IMR-90 (cell line): ENCODE data around the gene CLPTM1. TPM values are rescaled to one million over a fixed set of nuclear protein-coding genes. Genes with fewer than 3 reads are reported as not detected.

ENCODE experiments used
- ATAC-seq: fragments of 200-7000 bp; cut with Tn5 transposase; 2 replicates; pipeline ENCODE4 v1.9.1; 2020; ENCODE audit warnings: low read depth, mild to moderate bottlenecking, moderate library complexity
- BruUV-seq: library from RNA; stranded (reverse); fragments of 400-500 nt; replicated peaks from 2 replicates; lab custom pipeline; 2021; lab: Mats Ljungman, UMichigan
- CTCF ChIA-PET: fragments of 300-600 bp; formaldehyde crosslinking; extraction: SDS; loops from one replicate; lab custom pipeline; 2021; ENCODE audit warnings: antibody characterized with exemption; lab: Yijun Ruan, JAX
- POLR2A ChIA-PET: fragments of 300-600 bp; sonication (Branson Sonifier 250); formaldehyde crosslinking; loops from one replicate; lab custom pipeline; 2022; ENCODE audit warnings: antibody characterized with exemption; ENCODE audit not compliant: unreplicated experiment; lab: Charles Lee
- DNase-seq: peaks from one replicate; pipeline ENCODE4 v3.0.0; 2013
- H2AFZ ChIP-seq: replicated peaks from 2 replicates; pipeline ENCODE3; 2013; ENCODE audit warnings: low read length, mild to moderate bottlenecking; ENCODE audit not compliant: poor library complexity
- H2AK5ac ChIP-seq: 2 replicates; pipeline ENCODE4 v1.6.1; 2013; ENCODE audit warnings: low read depth, low read length, inconsistent platforms
- H2AK9ac ChIP-seq: replicated peaks from 2 replicates; pipeline ENCODE3; 2013; ENCODE audit warnings: mild to moderate bottlenecking, low read depth, low read length, moderate library complexity; ENCODE audit not compliant: poor library complexity
- H2BK120ac ChIP-seq: 2 replicates; pipeline ENCODE4 v1.6.1; 2013; ENCODE audit warnings: low read depth, low read length, inconsistent platforms
- H2BK15ac ChIP-seq: 3 replicates; pipeline ENCODE4 v1.6.1; 2013; ENCODE audit warnings: low read depth, low read length, inconsistent platforms
- H2BK20ac ChIP-seq: 2 replicates; pipeline ENCODE4 v1.6.1; 2013; ENCODE audit warnings: low read depth, mild to moderate bottlenecking, inconsistent platforms, low read length, moderate library complexity
- H2BK5ac ChIP-seq: 2 replicates; pipeline ENCODE4 v1.6.1; 2013; ENCODE audit warnings: mild to moderate bottlenecking, low read depth, low read length, inconsistent platforms; ENCODE audit not compliant: poor library complexity, severe bottlenecking
- H3K14ac ChIP-seq: replicated peaks from 2 replicates; pipeline ENCODE4 v1.6.1; 2013; ENCODE audit warnings: low read depth, low read length, inconsistent platforms
- H3K18ac ChIP-seq: 2 replicates; pipeline ENCODE4 v1.6.1; 2013; ENCODE audit warnings: low read depth, low read length, control low read depth
- H3K23ac ChIP-seq: 2 replicates; pipeline ENCODE4 v1.6.1; 2013; ENCODE audit warnings: low read depth, low read length, inconsistent platforms
- H3K27ac ChIP-seq: 2 replicates; pipeline ENCODE4 v1.5.1; 2013; ENCODE audit warnings: mild to moderate bottlenecking, control low read depth, low read length; ENCODE audit not compliant: insufficient read depth
- H3K27me3 ChIP-seq: 2 replicates; pipeline ENCODE4 v1.6.1; 2013; ENCODE audit warnings: low read length; ENCODE audit not compliant: control insufficient read depth, insufficient read depth
- H3K36me3 ChIP-seq: 2 replicates; pipeline ENCODE4 v1.6.1; 2013; ENCODE audit warnings: low read length, mixed read lengths; ENCODE audit not compliant: control insufficient read depth, insufficient read depth
- H3K4ac ChIP-seq: 2 replicates; pipeline ENCODE4 v1.6.1; 2013; ENCODE audit warnings: low read depth, low read length, inconsistent platforms
- H3K4me1 ChIP-seq: 2 replicates; pipeline ENCODE4 v1.6.1; 2013; ENCODE audit warnings: low read length, mixed read lengths; ENCODE audit not compliant: control insufficient read depth, insufficient read depth
- H3K4me2 ChIP-seq: 2 replicates; pipeline ENCODE4 v1.6.1; 2013; ENCODE audit warnings: low read depth, mild to moderate bottlenecking, control low read depth, low read length, moderate library complexity
- H3K4me3 ChIP-seq: 2 replicates; pipeline ENCODE4 v1.5.1; 2013; ENCODE audit warnings: low read depth, mild to moderate bottlenecking, control low read depth, low read length, moderate library complexity; ENCODE audit not compliant: insufficient read depth
- H3K56ac ChIP-seq: 2 replicates; pipeline ENCODE4 v1.6.1; 2013; ENCODE audit warnings: low read length, inconsistent platforms; ENCODE audit not compliant: insufficient read depth; ENCODE audit errors: extremely low read depth
- H3K79me1 ChIP-seq, 2 experiments: 2 replicates each; pipeline ENCODE4 v1.6.1; 2013; ENCODE audit warnings: low read length in 2 of 2, inconsistent platforms in 1 of 2, low read depth in 1 of 2
- H3K9ac ChIP-seq: 2 replicates; pipeline ENCODE4 v1.6.1; 2013; ENCODE audit warnings: low read depth, low read length, control low read depth
- H3K9me1 ChIP-seq: 2 replicates; pipeline ENCODE4 v1.6.1; 2013; ENCODE audit warnings: low read length, inconsistent platforms; ENCODE audit not compliant: insufficient read depth
- H3K9me3 ChIP-seq: 2 replicates; pipeline ENCODE4 v1.6.1; 2013; ENCODE audit warnings: low read length; ENCODE audit not compliant: control insufficient read depth, insufficient read depth
- H4K20me1 ChIP-seq: 2 replicates; pipeline ENCODE4 v1.6.1; 2013; ENCODE audit warnings: low read length, inconsistent platforms; ENCODE audit not compliant: insufficient read depth
- H4K5ac ChIP-seq: 2 replicates; pipeline ENCODE4 v1.6.1; 2013; ENCODE audit warnings: mild to moderate bottlenecking, low read depth, low read length, control low read depth
- H4K8ac ChIP-seq, 2 experiments: 2 replicates each; pipeline ENCODE4 v1.6.1; 2013; ENCODE audit warnings: low read depth in 2 of 2, low read length in 2 of 2, control low read depth in 1 of 2, inconsistent platforms in 1 of 2
- H4K91ac ChIP-seq: 2 replicates; pipeline ENCODE4 v1.6.1; 2013; ENCODE audit warnings: low read depth, low read length, inconsistent platforms; ENCODE audit not compliant: insufficient read depth
- BHLHE40 ChIP-seq: fragments of 150-350 bp; IDR thresholded peaks from 2 replicates; pipeline ENCODE4 v1.6.1; 2016; ENCODE audit warnings: mild to moderate bottlenecking, low read depth, low read length
- CEBPB ChIP-seq: IDR thresholded peaks from 2 replicates; pipeline ENCODE4 v1.6.1; 2012; ENCODE audit warnings: low read depth, low read length, improper control_type of control experiment
- MAFK ChIP-seq: IDR thresholded peaks from 2 replicates; pipeline ENCODE4 v1.6.1; 2012; ENCODE audit warnings: low read depth, low read length, improper control_type of control experiment
- MXI1 ChIP-seq: IDR thresholded peaks from 2 replicates; pipeline ENCODE4 v1.6.1; 2012; ENCODE audit warnings: low read depth, mild to moderate bottlenecking, low read length, moderate library complexity, borderline replicate concordance
- NFE2L2 ChIP-seq: fragments of 150-350 bp; IDR thresholded peaks from 2 replicates; pipeline ENCODE4 v1.6.1; 2016; ENCODE audit warnings: low read depth, mild to moderate bottlenecking, low read length
- SMC3 ChIP-seq: fragments of 150-350 bp; IDR thresholded peaks from 2 replicates; pipeline ENCODE4 v1.6.1; 2016; ENCODE audit warnings: low read depth, mild to moderate bottlenecking, antibody characterized with exemption, low read length, moderate library complexity
- WGBS, 2 experiments: methylation state at CpG; one replicate each; pipeline versions ENCODE4 v1.1.5 to v1.1.7; 2013; ENCODE audit warnings: missing lambda C conversion rate in 2 of 2; ENCODE audit not compliant: insufficient read length in 1 of 2; ENCODE audit errors: extremely low coverage in 2 of 2; 5-methylcytosine and 5-hydroxymethylcytosine counted together
- dilution Hi-C: fragments of 300-500 bp; cut with HindIII; formaldehyde crosslinking; loops from one replicate; pipeline ENCODE4 v1.14.3; 2018; ENCODE audit warnings: low sequenced_read_pairs; ENCODE audit not compliant: unreplicated experiment
- in situ Hi-C: fragments of 300-500 bp; cut with MboI; formaldehyde crosslinking; loops from 3 replicates; pipeline ENCODE4 v1.14.3; 2019; ENCODE audit warnings: low sequenced_read_pairs, inconsistent platforms, mixed read lengths
- intact Hi-C: fragments of 100-400 bp; cut with micrococcal nuclease; formaldehyde crosslinking; loops from 2 replicates; pipeline ENCODE4 v1.10.0; 2022
- polyA plus RNA-seq, 3 experiments: library from polyadenylated mRNA; depleted of rRNA; stranded (reverse); fragments of >200 nt; gene quantifications; 2 replicates each; pipeline ENCODE4 v1.2.3, GENCODE V29; 2012; ENCODE audit warnings: low replicate concordance in 1 of 3
- total RNA-seq: library from RNA; depleted of rRNA; stranded (reverse); fragments of >200 nt; gene quantifications from 2 replicates; pipeline ENCODE4 v1.2.3, GENCODE V29; 2012
- TF ChIP-seq, protein P1 (sequence below): fragments of 150-350 bp; IDR thresholded peaks from 2 replicates; pipeline ENCODE4 v1.6.1; 2017; ENCODE audit warnings: mild to moderate bottlenecking, antibody characterized with exemption, low read length, low read depth
- TF ChIP-seq, protein P2 (sequence below): fragments of 150-350 bp; IDR thresholded peaks from 2 replicates; pipeline ENCODE4 v1.6.1; 2016; ENCODE audit warnings: low read depth, mild to moderate bottlenecking, low read length, moderate library complexity, borderline replicate concordance
- TF ChIP-seq, protein P3 (sequence below): conservative IDR thresholded peaks from 2 replicates; pipeline ENCODE4 v1.5.1; 2012; ENCODE audit warnings: mild to moderate bottlenecking, low read depth, low read length, improper control_type of control experiment

The CLPTM1 gene
- total and polyA plus RNA-seq, 2 of the 4 experiments (the other 2 are of a cell fraction) = 23.8 to 88.8 TPM

DNA sequence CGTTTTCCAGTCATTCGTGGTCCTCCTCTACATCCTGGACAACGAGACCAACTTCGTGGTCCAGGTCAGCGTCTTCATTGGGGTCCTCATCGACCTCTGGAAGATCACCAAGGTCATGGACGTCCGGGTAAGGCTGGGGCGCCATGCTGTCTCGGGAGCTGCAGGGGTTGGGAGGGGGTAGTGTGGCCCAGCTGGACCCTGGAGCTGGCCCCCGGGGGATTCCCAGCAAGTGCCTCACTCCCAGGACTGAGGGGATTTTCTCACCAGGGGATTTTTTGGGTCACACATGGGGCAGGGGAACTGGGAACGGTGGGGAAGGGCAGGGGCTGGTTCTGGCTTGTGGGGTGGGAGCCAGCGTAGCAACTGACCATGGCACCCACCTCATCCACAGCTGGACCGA lies 35.3 kb downstream of the CLPTM1 start:
- Histone ChIP-seq H2BK15ac (no peak overlapping the region), H3K56ac (no peak overlapping the region), H3K9me3 (no peaks in the 10 kb centered on the region), H4K20me1 (peaks cover 14% of the 10 kb centered on the region), H4K8ac (no peak overlapping the region), H3K4me2 (no peak overlapping the region), H2BK120ac (no peak overlapping the region), H3K79me1 (0 out of 4 replicates have a peak, but pooled peaks cover 0 to 8% of the 10 kb centered on the region in 2 experiments), H4K5ac (no peak overlapping the region), H3K18ac (no peak overlapping the region), H2BK20ac (no peak overlapping the region), H2AK5ac (no peak overlapping the region), H3K4me1 (no peaks in the 10 kb centered on the region), H2AFZ (no peak overlapping the region), H3K4ac (no peak overlapping the region), H3K4me3 (no peak overlapping the region), H3K27me3 (no peaks in the 10 kb centered on the region), H3K23ac (no peak overlapping the region), H3K9me1 (no peaks in the 10 kb centered on the region), H3K9ac (no peak overlapping the region), H3K36me3 (peaks cover 64% of the 10 kb centered on the region), H2AK9ac (no peak overlapping the region), H2BK5ac (no peak overlapping the region), H4K91ac (no peak overlapping the region), H3K14ac (no peak overlapping the region), H3K27ac (no peak overlapping the region)
- dilution Hi-C loops (no loop called here), in situ Hi-C loops (no loop called here), intact Hi-C loops (no loop called here)
- WGBS, 2 experiments = 88% methylated on average over 5 of the region's 14 CpGs; no CpG with 5 or more reads in 1 of the 2 experiments
- CTCF ChIA-PET = no interaction called here
- DNase-seq = no peak
- ATAC-seq = no peak
- POLR2A ChIA-PET = no interaction called here
- no TSS peak for BruUV-seq
- TF ChIP-seq, protein P1, sequence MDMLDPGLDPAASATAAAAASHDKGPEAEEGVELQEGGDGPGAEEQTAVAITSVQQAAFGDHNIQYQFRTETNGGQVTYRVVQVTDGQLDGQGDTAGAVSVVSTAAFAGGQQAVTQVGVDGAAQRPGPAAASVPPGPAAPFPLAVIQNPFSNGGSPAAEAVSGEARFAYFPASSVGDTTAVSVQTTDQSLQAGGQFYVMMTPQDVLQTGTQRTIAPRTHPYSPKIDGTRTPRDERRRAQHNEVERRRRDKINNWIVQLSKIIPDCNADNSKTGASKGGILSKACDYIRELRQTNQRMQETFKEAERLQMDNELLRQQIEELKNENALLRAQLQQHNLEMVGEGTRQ = no peak
- TF ChIP-seq MXI1 (no peak), MAFK (no peak), CEBPB (no peak), BHLHE40 (no peak), NFE2L2 (no peak), SMC3 (no peak)
- TF ChIP-seq, protein P2, sequence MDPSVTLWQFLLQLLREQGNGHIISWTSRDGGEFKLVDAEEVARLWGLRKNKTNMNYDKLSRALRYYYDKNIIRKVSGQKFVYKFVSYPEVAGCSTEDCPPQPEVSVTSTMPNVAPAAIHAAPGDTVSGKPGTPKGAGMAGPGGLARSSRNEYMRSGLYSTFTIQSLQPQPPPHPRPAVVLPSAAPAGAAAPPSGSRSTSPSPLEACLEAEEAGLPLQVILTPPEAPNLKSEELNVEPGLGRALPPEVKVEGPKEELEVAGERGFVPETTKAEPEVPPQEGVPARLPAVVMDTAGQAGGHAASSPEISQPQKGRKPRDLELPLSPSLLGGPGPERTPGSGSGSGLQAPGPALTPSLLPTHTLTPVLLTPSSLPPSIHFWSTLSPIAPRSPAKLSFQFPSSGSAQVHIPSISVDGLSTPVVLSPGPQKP = no peak
- TF ChIP-seq, protein P3, sequence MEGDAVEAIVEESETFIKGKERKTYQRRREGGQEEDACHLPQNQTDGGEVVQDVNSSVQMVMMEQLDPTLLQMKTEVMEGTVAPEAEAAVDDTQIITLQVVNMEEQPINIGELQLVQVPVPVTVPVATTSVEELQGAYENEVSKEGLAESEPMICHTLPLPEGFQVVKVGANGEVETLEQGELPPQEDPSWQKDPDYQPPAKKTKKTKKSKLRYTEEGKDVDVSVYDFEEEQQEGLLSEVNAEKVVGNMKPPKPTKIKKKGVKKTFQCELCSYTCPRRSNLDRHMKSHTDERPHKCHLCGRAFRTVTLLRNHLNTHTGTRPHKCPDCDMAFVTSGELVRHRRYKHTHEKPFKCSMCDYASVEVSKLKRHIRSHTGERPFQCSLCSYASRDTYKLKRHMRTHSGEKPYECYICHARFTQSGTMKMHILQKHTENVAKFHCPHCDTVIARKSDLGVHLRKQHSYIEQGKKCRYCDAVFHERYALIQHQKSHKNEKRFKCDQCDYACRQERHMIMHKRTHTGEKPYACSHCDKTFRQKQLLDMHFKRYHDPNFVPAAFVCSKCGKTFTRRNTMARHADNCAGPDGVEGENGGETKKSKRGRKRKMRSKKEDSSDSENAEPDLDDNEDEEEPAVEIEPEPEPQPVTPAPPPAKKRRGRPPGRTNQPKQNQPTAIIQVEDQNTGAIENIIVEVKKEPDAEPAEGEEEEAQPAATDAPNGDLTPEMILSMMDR = no peak
